Retinal pigment epithelial cell (primary cell): ENCODE results near the gene SLC27A1.

Source experiments
- DNase-seq: peaks from one replicate; pipeline ENCODE4 v3.0.0-alpha.2; 2010; ENCODE audit warnings: low read depth
- H3K4me3 ChIP-seq: 2 replicates; pipeline ENCODE4 v1.5.1; 2011; ENCODE audit warnings: mild to moderate bottlenecking, low read length, control low read depth, moderate library complexity
- CTCF ChIP-seq: conservative IDR thresholded peaks from 2 replicates; pipeline ENCODE4 v1.5.1; 2011; ENCODE audit warnings: low read depth, low read length, control low read depth, inconsistent platforms

The SLC27A1 gene

GRCh38 chr19:17470068-17470841 lies at the start of gene SLC27A1:
Gene SLC27A1, plus strand, starts transcription at chr19:17470524. Its CDS starts 17 bp downstream, at chr19:17470541.
- TF ChIP-seq CTCF, result no peak
- DNase-seq, result peak; percentile 93

GRCh38 chr19:17421942-17422341 lies 48.4 kb upstream of the SLC27A1 start:
- no peak for DNase-seq
- TF ChIP-seq CTCF, result no peak
- H3K4me3 ChIP-seq, result no peak overlapping the region

More at GRCh38 chr19:17470068-17470841, at the start of gene SLC27A1:
- peak within 1 kb of the TSS; percentile 72 for H3K4me3 ChIP-seq

GRCh38 chr19:17423429-17424208 lies 46.7 kb upstream of the SLC27A1 start:
- no peak for DNase-seq
- no peak overlapping the region for H3K4me3 ChIP-seq
- no peak for TF ChIP-seq CTCF

GRCh38 chr19:17424743-17425365 lies 45.5 kb upstream of the SLC27A1 start:
- DNase-seq, result no peak
- no peak overlapping the region for H3K4me3 ChIP-seq
- peak; percentile 73 for TF ChIP-seq CTCF

- no peak for DNase-seq
- no peak overlapping the region for H3K4me3 ChIP-seq
- no peak for TF ChIP-seq CTCF
These were observed 40.6 kb upstream of the SLC27A1 start for GRCh38 chr19:17429641-17430113.

- no peak overlapping the region for H3K4me3 ChIP-seq
- no peak for TF ChIP-seq CTCF
- no peak for DNase-seq
These were observed 38.9 kb upstream of the SLC27A1 start for GRCh38 chr19:17431417-17431816.
